Adrenal gland (tissue), 12 donors: ENCODE results near the gene VWA3B. TPM values are rescaled to one million over a fixed set of nuclear protein-coding genes. Genes with fewer than 3 reads are reported as not detected.

ENCODE experiments used
- DNase-seq, 7 donors: peaks; one replicate each; pipeline ENCODE4 v3.0.0-alpha.2; 2019 to 2020
- H3K27ac ChIP-seq, 5 donors: fragments of 200-600 bp; sonication (generic) in 4 of 5; 1 replicate in 3 of 5; 2 replicates in 2 of 5; pipeline versions ENCODE4 v1.5.1 to v1.8.0; 2016 to 2020; ENCODE audit warnings: mild to moderate bottlenecking in 1 of 5
- H3K27me3 ChIP-seq: fragments of 200-600 bp; 2 replicates; pipeline ENCODE4 v1.8.0; 2021
- H3K36me3 ChIP-seq, 2 donors: fragments of 200-600 bp; replicated peaks in 1 of 2; 1 replicate in 1 of 2; 2 replicates in 1 of 2; pipeline versions ENCODE4 v1.5.1 to v1.8.0; 2018 to 2022
- H3K4me1 ChIP-seq, 2 donors: fragments of 200-600 bp; replicated peaks in 1 of 2; 1 replicate in 1 of 2; 2 replicates in 1 of 2; pipeline versions ENCODE4 v1.5.1 to v1.8.0; 2018 to 2021
- H3K4me3 ChIP-seq, 4 donors: fragments of 200-600 bp; sonication (generic) in 3 of 4; one replicate each; pipeline ENCODE4 v1.5.1; 2016 to 2018
- H3K9me3 ChIP-seq, 3 donors: fragments of 200-600 bp; sonication (generic) in 1 of 3; replicated peaks in 1 of 3; 1 replicate in 2 of 3; 2 replicates in 1 of 3; pipeline versions ENCODE4 v1.5.1 to v1.8.0; 2016 to 2021
- POLR2A ChIP-seq, 2 donors: fragments of 450-650 bp; IDR thresholded peaks; one replicate each; pipeline ENCODE4 v1.6.1; 2017; ENCODE audit warnings: antibody characterized with exemption in 2 of 2, mild to moderate bottlenecking in 2 of 2, moderate library complexity in 1 of 2
- WGBS, 4 donors: extraction: QIAGEN DNeasy Blood & Tissue Kit in 2 of 4; methylation state at CpG; one replicate each; pipeline versions ENCODE4 v1.1.5 to v1.1.7; 2013 to 2017; 5-methylcytosine and 5-hydroxymethylcytosine counted together
- intact Hi-C, 2 donors: fragments of 100-400 bp; cut with DNase I; formaldehyde crosslinking; loops; one replicate each; pipeline versions ENCODE4 v1.14.1 to v1.15.0; 2022 to 2023
- polyA plus RNA-seq, 3 donors: library from polyadenylated mRNA; stranded (reverse); fragments of 200-250 nt in 2 of 3; fragments of 350-450 nt in 1 of 3; fragmentation: Illumina TruSeq in 1 of 3; extraction: RNeasy Lipid Tissue Mini Kit (QIAGEN cat#74804) in 1 of 3; gene quantifications; one replicate each; pipeline ENCODE4 v1.2.3, GENCODE V29; 2013 to 2014
- total RNA-seq, 9 donors: library from RNA; depleted of rRNA in 4 of 9; stranded (reverse); fragments of >200 nt in 4 of 9; fragments of 120-200 nt in 1 of 9; fragmentation: NEBNext Ultra II Directional in 1 of 9; extraction: Animal tissue kit (Norgen Biotek cat#: 25700) in 1 of 9; gene quantifications; one replicate each; pipeline versions ENCODE4 v1.1.0 to v1.2.4, GENCODE V29; 2013 to 2023
- TF ChIP-seq, protein P1 (sequence below), 6 experiments: fragments of 450-650 bp in 4 of 6; fragments of 200-600 bp in 2 of 6; sonication (generic) in 1 of 6; IDR thresholded peaks; 1 replicate in 5 of 6; 2 replicates in 1 of 6; pipeline versions ENCODE4 v1.5.1 to v1.8.0; 2016 to 2021; ENCODE audit warnings: antibody characterized with exemption in 6 of 6, mild to moderate bottlenecking in 2 of 6, moderate library complexity in 1 of 6
- donor health status: healthy with polysubstance abuse.
- donor health status: Bipolar disorder and iron deficiency.
- donor health status: DM: yes; HTN: yes; CAD: no.
- donor health status: DM: no; HTN: no; CAD: no.
- donor health status: DM: no; HTN: no; CAD: no.
- donor health status: DM: yes; HTN: yes; CAD: no.

The VWA3B gene
- total and polyA plus RNA-seq, 12 donors: 0.07 to 0.33 (median 0.17) TPM; not detected in 8

- Histone ChIP-seq H3K9me3 (no peaks in the 10 kb centered on the region), H3K4me1 (peaks cover 0 to 16% of the 10 kb centered on the region in 2 donors), H3K27ac (no peak overlapping the region), H3K36me3 (no peaks in the 10 kb centered on the region), H3K27me3 (peaks cover 23% of the 10 kb centered on the region), H3K4me3 (no peak overlapping the region)
- intact Hi-C loops: no loop called here
- WGBS, 4 donors: 78 to 83% (median 81%) methylated on average over 5 of the region's 5 CpGs
- peak in 6 of 7 donors; percentile 16 to 60 (median 37) for DNase-seq
- TF ChIP-seq, protein P1, sequence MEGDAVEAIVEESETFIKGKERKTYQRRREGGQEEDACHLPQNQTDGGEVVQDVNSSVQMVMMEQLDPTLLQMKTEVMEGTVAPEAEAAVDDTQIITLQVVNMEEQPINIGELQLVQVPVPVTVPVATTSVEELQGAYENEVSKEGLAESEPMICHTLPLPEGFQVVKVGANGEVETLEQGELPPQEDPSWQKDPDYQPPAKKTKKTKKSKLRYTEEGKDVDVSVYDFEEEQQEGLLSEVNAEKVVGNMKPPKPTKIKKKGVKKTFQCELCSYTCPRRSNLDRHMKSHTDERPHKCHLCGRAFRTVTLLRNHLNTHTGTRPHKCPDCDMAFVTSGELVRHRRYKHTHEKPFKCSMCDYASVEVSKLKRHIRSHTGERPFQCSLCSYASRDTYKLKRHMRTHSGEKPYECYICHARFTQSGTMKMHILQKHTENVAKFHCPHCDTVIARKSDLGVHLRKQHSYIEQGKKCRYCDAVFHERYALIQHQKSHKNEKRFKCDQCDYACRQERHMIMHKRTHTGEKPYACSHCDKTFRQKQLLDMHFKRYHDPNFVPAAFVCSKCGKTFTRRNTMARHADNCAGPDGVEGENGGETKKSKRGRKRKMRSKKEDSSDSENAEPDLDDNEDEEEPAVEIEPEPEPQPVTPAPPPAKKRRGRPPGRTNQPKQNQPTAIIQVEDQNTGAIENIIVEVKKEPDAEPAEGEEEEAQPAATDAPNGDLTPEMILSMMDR (IDR thresholded peaks at IDR 0.05): no peak
- TF ChIP-seq POLR2A (IDR thresholded peaks at IDR 0.05): no peak
Observed at GRCh38 chr2:98088261-98088660, 1.3 kb downstream of the VWA3B start.

GRCh38 chr2:98089941-98090340, 3.0 kb downstream of the VWA3B start:
- intact Hi-C loops: no loop called here
- Histone ChIP-seq H3K4me3 (no peak overlapping the region), H3K4me1 (peaks cover 0 to 16% of the 10 kb centered on the region in 2 donors), H3K27me3 (peaks cover 12% of the 10 kb centered on the region), H3K9me3 (no peaks in the 10 kb centered on the region), H3K27ac (no peak overlapping the region), H3K36me3 (no peaks in the 10 kb centered on the region)
- DNase-seq: no peak
- TF ChIP-seq, protein P1 (IDR thresholded peaks at IDR 0.05): no peak
- TF ChIP-seq POLR2A (IDR thresholded peaks at IDR 0.05): no peak

GRCh38 chr2:98090951-98091350, 4.0 kb downstream of the VWA3B start:
- H3K27ac ChIP-seq: no peak overlapping the region
- H3K27me3 ChIP-seq: peaks cover 4% of the 10 kb centered on the region
- H3K4me3 ChIP-seq: no peak overlapping the region
- no peak for DNase-seq
- H3K4me1 ChIP-seq: peaks cover 0 to 16% of the 10 kb centered on the region in 2 donors
- peaks cover 0 to 6% (median 0%) of the 10 kb centered on the region in 3 donors for H3K9me3 ChIP-seq
- no peaks in the 10 kb centered on the region for H3K36me3 ChIP-seq
- WGBS, 4 donors: 77 to 87% (median 86%) methylated on average over 8 of the region's 8 CpGs
- no peak for TF ChIP-seq POLR2A (IDR thresholded peaks at IDR 0.05)
- TF ChIP-seq, protein P1 (IDR thresholded peaks at IDR 0.05): no peak
- intact Hi-C loops: no loop called here

DNA sequence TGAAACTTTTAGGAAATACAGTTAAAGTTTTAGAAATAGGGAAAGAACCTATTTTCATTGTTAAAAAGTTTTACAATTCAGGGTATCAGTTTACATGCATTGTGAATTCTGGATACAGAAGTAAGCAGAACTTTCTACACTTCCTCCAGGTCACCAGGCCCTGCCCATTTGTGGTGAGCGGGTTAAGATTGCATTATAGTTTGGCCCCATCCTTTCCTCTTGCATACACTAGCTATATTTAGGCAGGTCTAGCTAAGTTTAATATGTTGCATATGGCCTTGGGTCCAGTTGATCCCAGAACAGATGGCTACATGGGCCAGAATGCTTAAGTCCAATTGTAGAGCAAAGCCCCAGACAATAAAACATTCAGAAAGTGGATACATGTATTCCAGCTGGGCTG, 4.8 kb downstream of the VWA3B start:
- WGBS, 4 donors: 76 to 95% (median 80%) methylated on average over 1 of the region's 1 CpG
- no peak for DNase-seq
- TF ChIP-seq POLR2A (IDR thresholded peaks at IDR 0.05): no peak
- TF ChIP-seq, protein P1 (IDR thresholded peaks at IDR 0.05): no peak
- intact Hi-C loops: no loop called here
- H3K4me1 ChIP-seq: peaks cover 0 to 9% of the 10 kb centered on the region in 2 donors
- no peaks in the 10 kb centered on the region for H3K27me3 ChIP-seq
- H3K9me3 ChIP-seq: peaks cover 0 to 6% (median 0%) of the 10 kb centered on the region in 3 donors
- no peak overlapping the region for H3K4me3 ChIP-seq
- H3K27ac ChIP-seq: no peak overlapping the region
- H3K36me3 ChIP-seq: no peaks in the 10 kb centered on the region
